Stimulated activated CD8-positive, alpha-beta memory T cell treated with anti-CD3 and anti-CD28 coated beads, Interleukin-2, amount 100 ng/mL, for 1 hour (primary cell): ENCODE results near the gene POLA1.

Experiments used
- DNase-seq, 2 donors: peaks; one replicate each; pipeline ENCODE4 v3.0.0-alpha.2; 2020; ENCODE audit warnings: low read depth in 2 of 2

The POLA1 gene

DNA sequence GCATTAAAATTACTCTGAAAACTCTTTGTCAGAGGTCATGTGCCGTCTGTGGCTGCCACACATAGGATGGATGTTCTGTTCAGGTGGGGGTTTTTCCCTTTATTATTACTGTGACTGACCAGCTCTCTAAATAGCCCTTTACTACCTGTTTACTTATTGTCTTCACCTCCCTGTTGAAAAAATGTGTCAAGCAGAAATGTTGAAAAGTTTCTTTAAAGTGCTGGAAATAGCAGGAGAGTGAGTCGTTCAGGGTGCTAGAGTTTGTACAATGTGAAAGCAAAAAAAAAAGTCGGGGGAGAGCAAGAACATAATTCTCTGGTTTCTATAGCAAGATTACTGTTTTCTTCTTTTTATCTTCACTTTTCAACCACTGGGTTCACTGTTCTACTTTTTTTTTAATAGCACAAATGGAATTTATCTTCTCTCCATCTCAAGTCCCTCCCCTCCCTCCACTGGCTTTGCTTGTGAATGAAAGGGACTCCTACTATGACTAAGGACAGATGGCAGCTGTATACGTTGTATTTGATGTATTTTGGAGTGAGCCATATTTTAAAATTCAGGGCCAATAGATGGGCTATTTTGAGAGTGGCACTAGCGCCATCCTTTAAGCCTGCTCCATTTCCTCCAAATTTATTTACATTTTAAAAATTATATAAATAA, 288.7 kb downstream of the POLA1 start:
- DNase-seq = no peak

DNA sequence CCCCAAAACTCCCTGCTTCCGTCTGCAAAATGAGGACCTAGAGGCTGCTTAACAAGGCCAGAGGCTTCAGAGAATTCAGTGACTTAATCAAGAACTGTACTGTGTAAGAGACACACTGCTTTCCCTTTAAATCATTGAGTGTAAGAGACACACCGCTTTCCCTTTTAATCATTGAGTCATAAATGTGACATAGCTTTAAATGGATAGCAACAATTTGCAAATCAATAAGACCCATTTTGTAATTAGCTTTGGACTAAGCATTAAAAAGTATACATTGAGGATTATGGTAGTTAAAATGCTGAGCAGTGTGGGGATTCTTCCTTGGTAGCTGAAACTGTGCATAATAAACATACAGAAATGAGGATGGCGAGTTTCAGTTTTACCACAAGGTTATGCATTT, 290.2 kb downstream of the POLA1 start:
- DNase-seq = no peak

DNA sequence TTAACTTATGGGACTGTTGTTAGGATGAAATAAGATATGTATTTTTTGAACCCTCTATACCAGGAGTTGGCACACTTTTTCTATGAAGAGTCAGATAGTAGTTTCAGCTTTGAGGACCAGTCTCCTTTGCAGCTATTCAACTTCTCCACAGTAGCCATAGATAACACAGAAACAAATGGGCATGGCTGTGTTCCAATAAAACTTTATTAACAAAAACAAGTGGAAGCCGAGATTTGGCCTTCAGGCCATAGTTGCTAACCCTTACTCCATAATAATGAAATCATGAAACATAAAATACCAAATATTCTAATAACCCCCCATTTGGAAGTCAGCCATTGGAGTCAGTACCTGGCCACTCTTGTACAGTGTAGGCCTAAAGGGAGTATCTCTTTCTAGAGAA, 291.4 kb downstream of the POLA1 start:
- DNase-seq = no peak

DNA sequence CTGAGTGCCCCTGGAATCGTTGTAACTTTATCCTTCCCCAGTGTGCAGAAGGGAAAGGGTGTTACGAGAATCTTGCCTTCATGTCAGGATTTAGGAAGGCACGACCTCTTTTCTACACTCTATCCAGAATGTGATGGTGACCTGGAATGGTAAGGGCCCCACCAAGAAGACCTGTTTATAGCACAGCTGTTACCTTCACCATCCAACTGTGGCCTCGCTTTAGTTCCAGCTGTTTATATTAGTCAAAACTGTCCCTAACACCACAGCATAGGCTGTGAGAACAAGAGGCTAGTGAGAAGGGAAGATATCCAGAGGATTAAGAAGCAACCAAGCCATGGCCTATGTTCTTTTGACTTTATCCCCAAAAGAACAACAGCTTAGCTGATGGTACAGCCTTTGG, 294.0 kb downstream of the POLA1 start:
- DNase-seq = no peak

DNA sequence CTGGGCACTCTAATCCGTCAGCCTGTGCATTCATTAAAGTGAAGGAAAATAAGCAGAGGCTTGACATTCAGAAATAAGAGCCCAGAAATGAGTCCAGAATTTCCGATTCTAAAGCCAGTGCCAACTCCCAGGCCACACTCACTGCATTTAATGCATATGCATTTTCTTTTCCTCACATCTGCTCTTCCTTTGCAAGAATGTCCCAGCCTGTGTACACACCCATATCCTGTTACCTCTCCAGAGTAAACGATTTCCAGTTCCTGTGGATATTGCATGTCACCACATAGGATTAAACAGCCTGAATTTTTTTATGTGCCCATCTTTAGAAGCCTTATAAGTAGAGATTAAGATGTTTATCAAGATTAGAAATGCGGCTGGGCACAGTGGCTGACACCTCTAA, 294.6 kb downstream of the POLA1 start:
- DNase-seq = no peak

DNA sequence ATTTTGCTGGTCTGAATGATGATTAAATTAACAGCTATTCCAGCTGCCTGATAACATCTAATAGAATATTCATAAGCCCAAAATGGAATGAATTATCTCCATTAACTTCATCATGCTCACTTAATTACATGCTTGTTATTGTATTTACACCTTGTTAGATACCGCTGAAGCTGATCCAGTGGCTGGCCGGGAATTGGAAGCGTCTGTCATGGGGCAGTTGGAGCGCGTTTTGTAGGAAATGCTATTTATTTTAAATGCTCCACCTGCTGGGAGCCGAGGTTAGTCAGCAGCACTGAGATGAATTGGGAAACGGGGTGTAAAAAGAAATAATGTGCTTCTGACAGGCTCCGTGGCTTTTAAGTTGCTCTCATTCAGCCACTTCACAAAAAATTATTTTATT, 296.8 kb downstream of the POLA1 start:
- no peak for DNase-seq

DNA sequence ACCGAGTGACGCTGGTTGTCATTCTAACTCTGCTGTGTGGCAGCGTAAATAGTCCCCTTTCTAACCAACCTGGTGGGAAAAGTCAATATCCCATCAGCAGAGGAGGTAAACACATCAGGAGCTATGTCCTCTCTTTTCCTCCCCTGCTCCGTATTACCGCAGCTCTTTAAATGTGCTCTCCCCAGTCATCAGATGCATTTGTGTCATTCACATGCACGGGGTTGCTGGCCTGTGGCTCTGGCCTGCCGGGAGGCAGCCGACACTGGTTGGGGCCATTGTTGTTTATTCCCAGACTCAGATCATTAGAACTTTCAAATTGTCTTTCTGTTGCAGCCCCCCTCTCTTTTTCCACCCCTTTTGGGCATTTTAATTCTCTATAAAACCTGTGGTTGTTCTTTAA, 300.2 kb downstream of the POLA1 start:
- no peak for DNase-seq

DNA sequence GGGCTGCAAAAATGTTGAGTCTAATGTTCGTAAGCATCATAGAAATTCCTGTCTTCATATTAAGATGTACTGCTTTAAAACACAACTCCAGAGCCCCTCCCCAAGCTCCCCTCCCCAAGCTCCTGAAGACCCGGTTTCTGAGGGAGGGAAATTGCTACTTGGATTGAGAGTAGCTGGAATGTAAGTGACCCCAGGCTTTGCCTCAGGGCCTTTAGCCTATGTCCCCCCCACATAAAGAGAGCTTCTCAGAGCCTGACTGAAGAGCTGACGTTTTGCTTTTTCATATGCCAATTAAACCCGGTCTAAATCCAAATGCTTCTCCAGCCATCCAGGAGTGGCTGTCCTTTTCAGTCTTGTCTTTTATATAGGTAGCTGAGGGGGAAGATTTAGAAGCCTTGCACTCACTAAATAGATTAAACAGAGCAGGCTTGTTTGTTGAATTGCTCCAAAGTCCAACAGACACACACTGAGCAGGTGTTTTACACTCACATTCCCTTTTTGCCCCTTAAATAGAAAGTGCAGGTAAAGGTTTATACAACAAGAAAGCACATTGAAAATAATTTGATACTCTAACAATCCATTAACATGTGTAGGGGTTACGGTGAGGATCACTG, 302.5 kb downstream of the POLA1 start:
- no peak for DNase-seq

DNA sequence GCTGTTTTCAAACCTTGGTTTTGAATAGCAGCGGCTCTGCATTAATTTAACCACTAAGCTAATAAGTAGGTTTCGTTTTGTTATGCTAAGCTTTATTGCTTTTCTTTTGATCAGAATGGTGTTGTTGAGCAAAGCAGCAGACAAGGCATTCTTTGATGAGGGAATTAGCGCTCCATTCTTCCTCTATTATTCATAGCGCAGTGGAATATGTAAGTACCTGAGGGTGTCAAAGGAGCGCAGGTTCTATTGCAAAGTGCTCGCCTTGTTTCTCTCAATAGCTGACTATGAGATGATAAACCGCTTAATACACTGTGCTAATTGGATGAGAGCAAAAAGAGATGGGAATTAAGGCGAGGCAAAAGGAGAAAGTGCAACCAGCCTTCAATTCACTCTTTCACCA, 305.8 kb downstream of the POLA1 start:
- DNase-seq = no peak

DNA sequence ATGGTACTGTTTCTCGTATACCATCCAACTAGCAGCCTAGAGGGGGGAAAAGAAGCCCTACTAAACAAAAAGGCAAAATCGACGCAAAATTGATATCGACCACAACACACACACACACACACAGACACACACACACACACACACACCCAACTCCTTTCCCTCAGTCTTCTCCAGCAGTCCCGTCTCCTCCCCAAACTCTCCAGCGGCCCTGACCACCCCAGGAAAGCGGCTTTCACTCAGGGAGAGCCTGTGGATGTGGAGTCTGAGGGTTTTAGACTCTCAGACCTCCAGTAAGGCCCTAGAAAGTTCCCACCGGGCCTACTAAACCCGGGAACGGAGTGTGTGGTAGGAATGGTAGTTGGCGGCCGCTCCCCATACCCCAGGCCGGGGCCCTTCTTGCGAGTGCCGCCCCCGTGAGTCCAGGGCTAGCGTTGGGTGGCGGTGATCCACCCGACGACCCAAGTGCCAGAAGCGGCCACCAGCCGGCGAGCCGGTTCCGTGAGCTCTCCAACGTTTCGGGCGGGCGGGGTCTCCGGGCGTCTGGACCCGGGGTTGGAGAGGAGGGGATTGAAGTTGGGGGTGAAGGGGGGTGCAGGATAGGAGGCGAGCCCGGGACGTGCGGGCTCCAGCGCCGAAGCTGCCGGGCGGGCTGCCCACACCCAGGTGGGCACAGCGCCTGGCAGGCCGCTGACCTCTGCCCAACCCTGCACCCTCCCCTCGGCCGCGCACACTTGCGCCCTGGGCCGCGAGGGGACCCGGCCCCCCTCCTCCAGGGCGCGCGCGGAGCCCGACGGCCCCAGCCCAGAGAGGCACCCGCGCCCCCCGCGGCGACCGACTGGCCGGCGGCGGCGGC, 308.3 kb downstream of the POLA1 start:
- no peak for DNase-seq

DNA sequence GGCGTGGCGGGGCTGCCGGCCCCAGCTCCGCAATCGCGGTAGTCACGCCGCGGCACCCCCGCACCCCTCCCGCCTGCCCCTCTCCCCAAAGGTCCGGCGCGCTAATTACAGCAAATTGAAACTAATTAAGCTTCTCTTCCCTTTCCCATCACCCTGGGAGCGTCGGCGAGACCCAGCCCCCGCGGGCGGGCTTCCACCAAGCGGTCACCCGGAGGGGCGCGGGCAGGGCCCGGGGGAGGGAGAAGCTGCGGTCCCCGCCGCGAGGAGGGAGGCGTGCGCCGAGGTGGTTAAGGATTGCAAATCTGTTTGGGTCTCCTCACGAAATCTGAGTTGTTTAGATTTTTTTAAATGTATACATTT, 308.9 kb downstream of the POLA1 start:
- no peak for DNase-seq

DNA sequence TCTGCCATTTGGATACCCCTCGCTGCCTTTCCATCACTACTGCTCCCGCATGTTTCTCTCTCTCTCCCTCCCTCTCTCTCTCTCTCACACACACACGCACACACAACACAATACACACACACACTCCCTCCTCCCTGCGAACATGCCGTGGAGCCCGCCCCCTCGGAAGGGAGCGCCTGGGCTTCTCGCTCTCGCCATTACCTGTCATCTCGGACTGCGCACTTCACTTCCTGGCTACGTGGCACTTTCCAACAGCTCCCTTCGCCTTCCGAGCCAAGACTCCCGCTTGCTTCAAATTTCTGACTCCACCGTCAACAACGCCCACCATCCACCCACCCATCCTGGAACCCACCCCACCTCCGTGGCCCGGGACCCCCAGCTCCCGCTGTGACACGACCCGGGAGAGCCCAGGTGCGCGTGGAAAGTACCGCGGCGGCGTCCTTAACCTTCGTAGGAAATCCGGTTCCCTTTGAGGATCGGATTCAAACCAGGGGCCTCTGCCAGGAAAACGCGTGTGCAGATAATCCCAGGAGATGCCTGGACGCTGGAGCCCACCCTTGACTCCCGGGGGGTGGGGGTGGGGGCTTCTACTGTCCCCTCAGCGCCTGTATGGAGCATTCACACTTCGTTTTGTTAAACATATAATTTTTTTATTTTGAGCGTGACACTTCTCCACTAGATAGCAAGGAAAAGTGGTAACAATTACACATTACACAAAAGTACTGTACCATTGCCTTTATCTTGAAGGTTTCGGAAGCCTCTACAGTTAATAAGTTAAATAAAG, 309.5 kb downstream of the POLA1 start:
- no peak for DNase-seq

DNA sequence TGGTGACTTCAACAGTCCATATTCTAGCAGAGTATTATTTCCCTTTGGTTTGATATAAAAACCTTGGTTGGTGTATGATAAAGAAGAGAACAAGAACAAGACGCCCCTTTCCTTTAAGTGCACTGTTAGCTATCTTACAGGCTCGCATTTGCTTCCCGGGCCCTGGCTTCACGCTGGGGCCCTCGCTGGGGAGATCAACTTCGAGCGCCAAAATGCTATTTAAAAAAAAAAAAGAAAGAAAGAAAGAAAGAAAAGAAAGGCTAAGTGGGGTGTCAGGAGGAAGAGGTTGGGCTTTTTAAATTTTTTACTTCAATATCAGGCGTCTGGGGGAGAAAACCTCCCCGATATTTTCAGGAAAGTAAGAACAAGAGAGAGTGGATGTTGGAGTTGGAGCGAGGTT, 310.3 kb downstream of the POLA1 start:
- DNase-seq = no peak

DNA sequence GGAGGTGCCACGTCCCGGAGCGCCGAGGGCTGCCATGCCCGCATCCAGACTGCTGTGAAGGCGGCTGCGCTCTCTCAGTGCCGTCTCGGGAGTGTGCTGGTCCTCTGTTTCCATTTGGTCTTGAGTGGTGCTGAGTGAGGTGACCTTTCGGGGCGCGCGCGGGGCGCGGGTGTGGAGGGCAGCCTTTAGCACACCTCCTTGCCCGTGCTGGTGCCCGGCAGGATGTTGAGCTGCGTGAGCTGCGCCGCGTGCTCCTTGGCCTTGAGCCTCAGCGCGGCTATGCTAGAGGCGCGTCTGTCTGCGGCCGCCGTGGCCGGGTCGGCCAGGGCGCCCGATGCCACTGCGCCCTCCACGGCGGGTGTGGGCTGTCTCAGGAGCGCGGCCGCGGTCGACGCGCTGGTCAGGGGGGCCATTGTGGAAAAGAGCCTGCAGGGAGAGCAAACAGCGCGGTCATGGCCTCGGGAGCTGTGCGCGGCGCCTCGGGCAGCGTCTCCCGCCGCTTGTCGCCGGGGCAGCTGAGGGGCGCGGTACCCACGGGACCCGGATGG, 310.8 kb downstream of the POLA1 start:
- no peak for DNase-seq

DNA sequence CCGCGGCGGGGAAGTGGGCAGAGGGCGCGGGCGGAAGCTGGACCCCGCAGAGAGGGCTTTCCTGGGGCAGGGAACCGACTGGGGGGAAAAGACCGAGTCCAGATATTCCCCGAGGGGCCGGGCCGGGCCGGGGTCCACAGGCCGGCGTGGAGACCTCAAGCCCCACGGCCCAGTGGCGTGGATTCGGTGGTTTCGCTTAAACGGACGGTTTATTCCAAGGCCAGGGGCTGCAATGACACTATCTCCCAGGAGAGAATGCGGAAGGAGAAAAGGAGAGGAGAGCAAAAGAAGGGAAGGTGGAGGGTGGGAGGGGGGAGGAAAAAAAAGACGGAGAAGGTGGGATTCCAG, 311.3 kb downstream of the POLA1 start:
- no peak for DNase-seq

DNA sequence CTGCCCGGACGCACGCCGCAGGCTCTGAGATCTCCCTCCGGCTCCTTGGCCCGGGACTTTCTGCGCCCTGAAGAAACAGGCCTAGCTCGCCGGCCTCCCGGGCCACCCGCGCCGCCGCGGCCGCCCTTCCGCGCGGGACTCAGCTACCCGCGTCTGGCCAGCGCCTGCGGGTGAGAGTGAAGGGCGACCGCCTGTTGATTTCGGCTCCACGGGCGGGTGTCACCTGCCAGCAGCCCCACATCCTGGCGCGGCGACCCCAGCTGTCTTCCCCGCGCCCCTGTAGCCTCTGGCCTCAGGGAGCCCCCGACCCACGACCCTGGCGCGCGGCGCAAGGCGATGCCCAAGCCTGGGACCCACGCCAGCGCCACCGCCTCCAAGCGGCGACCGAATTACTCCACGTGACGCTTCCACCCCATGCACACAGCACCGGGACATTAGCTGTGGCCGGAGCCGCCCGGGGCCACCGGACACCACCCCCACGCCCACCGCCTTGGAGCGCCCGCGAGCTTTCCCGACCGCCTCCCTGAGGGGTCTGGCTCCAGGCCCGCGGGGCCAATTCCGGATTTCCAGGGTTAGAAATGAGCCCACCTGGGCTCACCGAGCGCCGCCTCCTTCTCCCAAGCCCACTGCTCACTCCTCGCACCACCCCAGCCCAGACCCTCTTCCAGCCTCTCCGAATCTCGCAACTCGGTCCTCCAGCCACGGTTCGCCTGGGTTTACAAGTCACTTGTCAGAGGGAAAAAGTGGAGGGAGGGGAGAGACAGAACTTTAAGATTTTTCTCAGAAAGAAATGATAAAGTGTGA, 311.9 kb downstream of the POLA1 start:
- DNase-seq = no peak

DNA sequence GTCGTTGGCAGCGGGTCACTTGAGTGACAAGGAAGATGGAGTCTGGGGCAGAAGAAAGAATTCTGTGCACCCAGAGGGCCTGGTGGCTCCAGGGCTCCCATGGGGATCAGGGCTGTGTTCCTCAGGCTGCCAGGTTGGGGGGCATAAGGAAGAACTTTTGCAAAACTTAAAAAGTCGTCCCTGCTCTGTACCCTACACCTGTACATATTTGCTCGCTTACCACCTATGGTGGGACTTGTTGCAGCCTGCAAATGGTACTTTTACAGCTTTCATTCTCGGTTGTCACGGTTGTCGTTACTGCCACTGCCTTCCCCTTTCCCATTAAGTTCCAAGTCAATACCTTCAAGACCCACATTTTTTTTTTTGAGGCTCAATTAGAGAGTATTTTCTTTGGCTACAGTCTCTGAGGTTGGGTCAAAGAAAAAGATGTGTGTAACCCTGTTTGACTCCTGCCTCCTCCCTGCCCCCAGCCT, 312.9 kb downstream of the POLA1 start:
- DNase-seq = no peak

DNA sequence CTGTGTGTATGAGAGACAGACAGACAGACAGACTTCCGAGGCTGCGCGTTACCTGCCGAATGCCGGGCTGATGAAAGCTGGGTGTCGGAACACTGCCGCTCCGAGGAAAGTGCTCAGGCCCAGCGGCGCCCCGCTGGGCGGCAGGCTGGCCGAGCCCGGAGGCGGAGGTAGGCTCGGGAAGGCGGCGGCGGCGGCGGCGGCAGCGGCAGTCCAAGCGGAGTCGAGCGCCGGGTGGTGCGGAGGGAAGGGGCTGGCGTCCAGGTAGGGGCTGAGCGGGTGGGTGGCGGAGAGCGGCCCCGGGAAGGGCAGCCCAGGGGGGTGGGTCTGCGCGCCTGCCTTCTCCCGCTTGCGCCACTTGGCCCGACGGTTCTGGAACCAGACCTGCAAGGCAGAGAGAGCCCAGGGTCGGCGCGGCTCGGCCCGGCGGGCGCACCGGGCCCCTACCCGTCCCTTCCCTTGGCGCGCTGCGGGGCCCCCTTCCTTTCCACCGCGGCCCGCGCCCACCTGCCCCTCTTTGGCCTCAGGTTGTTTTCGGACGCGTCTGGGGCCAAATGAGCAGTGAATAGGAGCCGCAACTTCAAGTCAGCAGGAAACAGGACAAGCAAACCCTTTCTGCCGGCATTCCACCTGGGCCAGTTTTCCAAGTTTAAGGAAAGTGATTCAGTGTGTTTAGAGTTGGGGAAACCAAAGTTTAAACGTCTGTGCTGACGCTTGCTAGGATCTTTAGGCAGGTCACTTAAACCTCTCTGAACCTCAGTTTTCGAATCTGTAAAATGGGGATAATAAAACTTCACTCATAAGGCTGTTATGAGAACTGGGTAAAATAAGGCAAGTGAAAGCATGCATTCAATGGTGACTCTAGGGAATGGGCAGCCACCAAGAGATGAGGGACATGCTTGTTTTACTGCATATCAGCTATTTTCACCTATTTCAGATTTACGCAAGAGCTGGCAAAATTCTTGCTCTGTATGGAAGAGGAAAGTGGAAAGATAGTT, 313.6 kb downstream of the POLA1 start:
- no peak for DNase-seq

DNA sequence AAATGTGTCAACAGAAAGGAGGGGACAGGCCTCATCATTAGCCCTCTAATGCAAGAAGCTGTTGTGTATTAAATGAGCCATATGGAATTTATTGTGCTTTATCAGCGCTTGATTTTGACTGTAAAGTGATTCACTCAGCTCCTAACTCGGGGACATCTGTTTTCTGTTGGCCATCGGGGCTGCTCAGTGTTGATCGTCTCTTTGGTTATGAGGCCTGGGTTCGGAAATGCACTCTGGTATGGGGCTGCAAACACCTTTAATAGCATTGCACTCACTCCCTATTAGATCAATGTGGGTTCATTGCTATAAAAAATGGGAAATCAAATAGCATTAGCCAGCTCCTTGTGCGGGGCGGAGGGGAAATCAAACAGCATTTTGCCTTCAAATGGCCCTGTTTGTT, 315.7 kb downstream of the POLA1 start:
- DNase-seq = no peak
